DMS79 treated with DMSO at 0.1 percent for 48 hours (cell line): ENCODE measurements around the gene ALDH16A1.
A peak's percentile ranks its signal among the peaks of the same experiment; 100 is the strongest.

Source experiments
- DNase-seq: peaks from one replicate; lab custom pipeline; 2025; lab: John Stamatoyannopoulos, UW

ALDH16A1 gene

DNA sequence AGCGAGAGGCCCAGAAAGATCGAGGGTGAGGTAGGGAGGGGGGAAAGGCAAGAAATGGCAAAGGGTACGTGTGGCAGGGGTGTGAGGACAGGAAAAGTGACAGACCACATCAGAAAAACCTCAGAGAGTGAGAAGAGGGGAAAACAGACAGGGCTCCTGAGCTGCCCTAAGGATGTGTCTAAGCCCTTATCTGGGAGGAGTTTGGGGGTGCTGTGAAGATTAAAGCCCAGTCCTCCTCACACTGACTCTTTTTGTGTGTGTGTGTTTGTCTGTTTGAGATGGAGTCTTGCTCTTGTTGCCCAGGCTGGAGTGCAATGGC lies 29.1 kb upstream of the ALDH16A1 start:
- DNase-seq: no peak

DNA sequence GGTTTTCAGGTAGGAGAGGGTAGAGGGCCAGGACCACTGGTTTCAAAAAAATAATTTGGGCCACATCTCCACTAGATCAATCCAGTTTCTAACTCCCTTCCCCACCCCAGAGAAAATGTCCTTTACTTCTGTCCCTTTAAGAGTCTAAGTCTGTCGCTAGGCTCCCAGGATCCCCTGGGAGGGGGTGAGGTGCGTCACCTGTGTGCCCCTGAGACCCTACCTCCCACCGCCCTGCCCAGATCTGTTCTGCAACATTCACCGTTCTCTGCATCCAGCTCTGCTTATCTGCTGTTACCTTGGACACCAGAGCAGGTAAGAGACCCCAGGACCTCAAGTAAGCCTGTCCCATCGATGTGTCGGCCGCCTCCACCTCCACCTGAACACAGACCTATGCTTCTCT lies 27.8 kb upstream of the ALDH16A1 start, which contains the start of gene GFY:
Gene GFY, plus strand, starts transcription at position 211 of the 400 bp plus-strand sequence. CDS start 1,043 bp downstream, outside the sequence.
- peak; percentile 18 for DNase-seq

DNA sequence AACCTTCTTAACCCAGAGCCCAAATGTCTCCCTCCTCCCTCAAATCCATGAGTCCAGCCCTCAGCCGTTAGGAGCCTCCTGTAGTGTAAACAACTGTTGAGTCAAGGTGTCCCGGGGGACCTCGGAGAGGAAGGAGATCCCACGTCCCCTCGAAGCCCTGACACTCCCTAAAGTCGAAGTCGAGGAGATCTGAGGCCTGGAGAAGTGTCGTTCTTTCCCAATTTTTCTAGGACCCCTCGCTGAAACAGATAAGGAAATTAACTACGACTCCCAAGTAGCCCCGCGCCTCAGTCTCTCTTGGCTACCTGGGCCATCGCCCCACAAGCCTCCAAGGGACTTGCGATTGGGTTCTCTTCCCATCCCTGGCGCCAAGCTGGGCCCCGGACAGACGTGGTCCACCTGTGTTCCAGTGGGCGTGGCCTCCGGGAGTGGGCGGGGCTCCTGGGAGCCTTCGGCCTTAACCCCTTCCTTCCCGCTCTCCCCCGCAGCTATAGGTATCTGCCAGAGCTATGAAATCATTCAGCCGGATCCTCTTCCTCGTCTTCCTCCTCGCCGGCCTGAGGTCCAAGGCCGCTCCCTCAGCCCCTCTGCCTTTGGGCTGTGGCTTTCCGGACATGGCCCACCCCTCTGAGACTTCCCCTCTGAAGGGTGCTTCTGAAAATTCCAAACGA lies 27.0 kb upstream of the ALDH16A1 start:
- peak; percentile 75 for DNase-seq

DNA sequence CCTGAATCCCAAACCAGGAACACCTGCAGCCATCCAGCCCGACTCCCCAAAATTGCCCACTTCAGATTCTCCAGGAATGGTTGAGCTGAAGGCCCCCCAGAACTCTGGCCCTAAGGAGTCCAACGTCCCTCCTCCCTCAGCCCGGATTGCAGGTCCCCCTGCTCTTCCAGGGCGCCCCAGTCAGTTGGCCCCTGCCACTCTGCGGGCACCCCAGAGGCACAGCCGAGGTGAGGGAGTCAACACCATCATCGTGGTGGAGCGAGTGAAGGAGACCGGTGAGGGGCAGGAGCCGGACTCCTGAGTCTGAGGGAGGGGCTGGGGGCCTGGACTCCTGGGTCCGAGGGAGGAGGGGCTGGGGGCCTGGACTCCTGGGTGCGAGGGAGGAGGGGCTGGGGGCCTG lies 25.7 kb upstream of the ALDH16A1 start:
- DNase-seq: no peak

DNA sequence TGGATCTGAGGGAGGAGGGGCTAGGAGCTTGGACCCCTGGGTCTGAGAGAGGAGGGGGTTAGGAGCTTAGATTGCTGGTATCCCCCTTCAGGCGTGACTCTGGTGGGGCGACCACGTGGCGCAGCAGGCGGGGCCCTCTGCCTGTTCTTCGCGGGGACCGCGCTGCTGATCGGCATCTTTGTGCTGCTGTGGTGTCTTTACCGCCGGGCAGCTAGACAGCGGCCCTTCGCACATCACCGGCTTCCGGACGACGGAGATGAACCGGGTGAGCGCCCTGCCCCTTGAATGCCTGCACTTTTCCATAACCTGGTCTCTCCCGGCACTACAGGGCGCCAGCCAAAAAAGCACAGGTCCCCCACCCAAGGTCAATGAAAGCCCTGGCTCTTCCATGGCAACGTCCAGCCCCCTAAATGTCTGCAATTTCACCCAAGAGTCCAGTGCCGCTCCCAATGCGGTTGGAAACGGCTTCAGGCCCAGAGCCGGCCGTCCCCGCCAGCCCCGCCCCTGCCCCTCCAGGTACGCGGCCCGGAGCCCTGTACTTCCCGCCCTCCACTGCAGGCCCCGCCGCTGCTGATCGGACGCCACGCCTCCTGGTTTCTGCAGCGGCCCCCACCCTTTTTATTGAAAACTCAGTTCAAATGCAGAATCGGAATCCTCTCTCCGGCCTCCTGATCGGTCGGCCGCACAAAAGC lies 25.0 kb upstream of the ALDH16A1 start:
- peak; percentile 34 for DNase-seq

DNA sequence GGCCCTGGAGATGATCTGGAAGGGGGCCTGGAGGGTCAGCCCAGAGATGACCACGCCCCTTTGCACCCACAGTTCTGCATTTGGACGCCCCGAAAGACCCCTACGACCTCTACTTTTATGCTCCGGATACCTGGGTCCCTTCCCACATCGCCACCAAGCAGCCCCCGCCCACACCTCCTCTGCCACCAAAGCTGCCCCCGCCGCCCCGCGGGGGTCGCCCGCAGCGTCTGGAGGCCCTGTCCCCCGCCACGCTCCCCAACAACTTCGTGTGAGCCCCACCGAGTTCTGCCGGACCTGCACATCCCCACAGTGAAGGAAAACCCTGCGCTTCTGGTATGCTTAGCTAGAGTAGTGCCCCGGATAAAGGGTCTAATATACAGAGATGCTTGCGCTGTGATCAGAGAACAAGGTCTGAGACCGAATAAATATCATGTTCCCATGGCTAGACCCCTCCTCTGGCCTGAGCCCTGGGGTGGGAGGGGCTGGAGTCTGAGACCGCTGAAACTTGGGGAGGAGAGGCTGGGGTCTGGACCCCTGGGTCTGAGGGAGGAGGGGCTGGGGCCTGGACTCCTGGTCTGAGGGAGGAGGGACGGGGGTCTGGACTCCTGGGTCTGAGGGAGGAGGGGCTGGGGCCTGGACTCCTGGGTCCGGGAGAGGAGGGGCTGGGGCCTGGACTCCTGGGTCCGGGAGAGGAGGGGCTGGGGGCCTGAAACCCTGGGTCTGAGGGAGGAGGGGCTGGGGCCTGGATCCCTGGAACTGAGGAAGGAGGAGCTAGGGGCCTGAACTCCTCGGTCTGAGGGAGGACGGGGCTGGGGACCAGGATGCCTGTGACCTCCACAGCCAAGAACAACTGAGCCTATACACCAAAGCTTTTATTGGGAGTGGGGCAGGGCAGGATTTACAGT lies 24.2 kb upstream of the ALDH16A1 start:
- no peak for DNase-seq

DNA sequence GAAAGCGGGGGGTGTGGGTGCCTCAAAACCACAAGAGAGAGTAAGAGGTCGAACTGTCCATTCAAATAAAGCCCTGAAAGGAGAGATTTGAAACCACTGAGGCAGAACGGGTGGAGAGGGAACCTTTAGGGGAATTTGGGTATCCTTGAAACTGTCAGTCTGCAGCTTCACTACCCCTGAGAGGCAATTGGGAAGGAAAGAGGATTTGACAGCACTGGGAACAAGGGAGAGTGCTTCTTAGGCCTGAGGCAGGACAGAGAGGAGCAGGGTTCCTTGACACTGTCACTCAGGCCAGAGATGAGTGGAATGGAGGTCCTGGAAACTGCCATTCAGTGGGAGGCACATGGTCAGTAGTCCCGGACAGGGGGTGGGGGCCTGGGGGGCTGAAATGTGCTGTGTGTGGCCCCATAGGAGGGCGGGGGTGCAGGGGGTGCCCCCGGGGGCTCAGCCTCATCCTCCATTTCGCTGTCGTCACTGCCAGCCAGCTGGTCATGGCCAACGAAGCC lies 22.8 kb upstream of the ALDH16A1 start:
- no peak for DNase-seq

DNA sequence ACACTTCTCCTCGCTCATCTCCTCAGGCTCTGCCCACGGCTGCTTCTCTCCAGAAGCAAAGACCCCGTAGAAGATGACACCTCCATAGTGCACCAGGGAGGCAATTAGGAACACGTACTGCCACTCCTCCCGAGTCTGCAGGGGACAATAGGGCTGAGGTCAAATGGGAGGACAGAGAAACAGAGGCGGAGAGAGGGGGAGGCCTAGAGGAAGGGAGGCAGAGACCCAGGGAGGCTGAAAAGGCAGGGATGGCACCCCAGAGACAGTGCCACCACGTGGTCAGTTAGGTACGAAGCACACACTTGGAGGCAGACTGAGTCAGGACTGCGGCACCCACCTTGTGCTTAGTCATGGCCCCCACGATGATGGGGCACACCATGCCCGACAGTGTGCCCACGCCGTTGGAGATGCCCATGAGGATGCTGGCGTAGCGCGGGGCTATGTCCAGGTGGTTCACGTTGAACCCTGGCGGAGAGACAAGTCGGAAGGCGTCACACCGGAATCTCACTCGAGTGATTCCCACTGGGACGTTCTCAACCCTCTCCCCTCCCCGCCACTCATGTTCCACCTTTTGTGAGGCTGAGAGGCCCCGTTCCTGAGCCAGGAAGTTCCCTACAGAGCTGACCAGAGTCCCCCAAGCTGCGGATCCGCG lies 22.2 kb upstream of the ALDH16A1 start:
- no peak for DNase-seq

DNA sequence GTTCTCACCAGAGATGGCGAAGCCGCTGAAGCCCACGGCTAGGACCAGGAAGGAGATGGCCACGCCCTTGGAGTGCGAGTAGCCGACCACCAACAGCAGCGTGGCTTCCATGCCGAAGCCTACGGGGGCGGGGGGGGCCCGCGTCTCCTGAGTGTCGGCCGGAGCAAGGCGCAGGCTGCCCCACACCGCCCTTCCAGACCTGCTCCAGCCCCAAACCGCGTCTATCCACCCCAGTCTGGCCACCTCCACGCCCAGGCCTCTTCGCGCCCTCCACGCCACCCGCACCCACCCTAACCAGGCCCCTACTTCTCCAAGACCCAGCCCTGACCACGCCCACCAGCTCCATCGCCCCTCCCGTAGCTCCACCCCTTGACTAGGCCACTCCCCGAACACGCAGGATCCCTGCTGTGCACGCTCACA lies 21.7 kb upstream of the ALDH16A1 start:
- DNase-seq: no peak

DNA sequence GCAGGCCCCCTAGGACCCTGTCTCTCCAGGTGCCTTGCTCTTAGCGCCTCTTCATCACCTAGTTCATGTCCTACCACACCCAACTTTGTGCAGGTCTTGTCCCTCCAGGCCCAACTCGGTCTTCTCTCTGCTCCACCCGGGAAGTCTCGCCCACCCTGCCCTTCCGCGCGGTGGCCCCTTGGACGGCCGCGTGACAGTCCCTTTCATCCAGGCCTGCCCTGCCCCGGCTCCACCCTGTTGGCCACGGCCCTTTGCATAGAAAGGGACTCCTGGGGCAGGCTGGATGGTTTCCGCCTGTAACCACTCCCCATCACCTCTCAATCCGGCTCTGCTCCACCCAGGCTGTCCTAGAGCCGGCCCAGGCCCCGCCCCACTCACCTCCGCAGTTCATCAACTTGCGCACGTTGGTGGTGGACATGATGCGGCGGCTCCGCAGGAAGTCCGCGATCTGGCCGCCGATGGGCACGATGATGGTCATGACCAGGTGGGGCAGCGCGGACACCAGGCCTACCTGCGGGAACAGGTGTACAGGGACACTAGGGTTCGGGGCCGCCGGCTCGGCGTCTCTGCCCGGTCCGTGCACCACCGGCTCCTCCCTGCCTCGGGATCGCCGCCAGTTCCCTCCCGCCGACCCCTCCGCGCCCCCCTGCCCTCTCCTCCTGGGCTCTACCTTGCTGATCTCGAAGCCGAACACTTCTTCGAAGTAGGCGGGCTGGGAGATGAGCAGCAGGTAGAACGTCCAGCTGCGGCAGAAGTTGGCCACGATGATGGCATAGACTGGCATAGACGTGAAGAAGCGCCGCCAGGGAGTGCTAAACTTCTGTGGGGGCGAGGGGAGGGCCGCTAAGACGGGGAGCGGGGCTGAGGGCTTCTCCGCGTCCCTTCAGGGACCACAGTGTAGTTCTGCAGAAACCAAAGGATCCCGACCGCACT lies 20.6 kb upstream of the ALDH16A1 start:
- no peak for DNase-seq

DNA sequence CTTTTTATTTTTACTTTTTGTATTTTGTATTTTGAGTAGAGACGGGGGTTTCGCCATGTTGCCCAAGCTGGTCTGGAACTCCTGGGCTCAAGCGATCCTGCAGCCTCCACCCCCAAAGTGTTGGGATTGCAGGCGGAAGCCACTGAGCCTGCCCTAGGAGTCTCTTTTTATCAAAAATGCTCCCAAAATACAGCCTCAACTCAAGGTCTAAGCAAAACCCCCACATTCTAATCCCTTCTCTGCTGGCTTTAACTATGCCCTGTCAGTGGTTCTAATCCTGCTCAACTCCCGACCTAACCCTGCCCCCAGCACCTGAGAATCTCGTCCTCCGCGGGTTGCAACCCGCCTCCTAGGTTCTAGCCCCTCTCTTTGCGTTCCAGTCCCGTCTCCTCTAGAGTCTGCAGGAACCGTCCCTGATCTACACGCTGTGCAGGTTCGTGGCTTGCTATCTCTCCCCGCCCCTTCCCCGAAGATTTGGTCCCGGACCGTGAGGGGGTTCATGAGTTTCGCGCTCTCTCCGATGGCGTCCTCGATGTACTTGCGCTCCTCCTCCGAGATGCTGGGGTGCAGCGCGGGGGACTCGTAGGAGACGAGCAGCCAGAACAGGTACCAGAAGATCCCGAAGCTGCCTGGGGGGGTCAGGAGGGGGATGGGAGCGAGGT lies 19.7 kb upstream of the ALDH16A1 start:
- no peak for DNase-seq

DNA sequence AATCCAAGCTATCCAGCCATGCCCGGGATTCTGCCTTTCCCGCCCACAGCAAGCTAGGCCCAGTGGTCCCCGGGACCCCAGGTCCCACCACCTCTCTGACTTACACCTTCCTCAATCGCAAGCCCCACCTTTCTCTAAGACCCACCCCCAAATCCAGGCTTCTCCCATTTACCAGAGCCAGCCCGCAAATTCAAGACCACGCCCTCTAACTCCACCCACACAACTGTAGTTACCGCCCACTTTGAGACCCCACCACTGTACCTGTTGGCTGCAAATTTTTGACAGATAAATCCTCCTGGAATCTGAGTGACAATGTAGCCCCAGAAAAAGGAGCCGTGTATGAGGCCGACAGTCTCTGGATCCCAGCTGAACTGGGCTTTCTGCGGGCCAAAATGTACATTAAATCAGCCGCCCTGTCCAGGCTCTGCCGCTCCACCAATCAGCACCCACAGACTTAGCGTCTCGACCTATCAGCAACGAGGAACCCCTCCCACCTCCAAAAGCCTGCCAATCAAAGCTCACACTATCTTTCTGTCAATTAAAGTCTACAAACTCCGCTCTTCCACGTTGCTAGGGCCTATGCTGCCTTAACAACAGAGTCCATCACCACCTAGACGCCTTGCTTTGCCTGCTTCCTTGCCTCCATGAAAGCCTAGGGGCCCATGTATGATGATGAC lies 18.0 kb upstream of the ALDH16A1 start:
- no peak for DNase-seq

DNA sequence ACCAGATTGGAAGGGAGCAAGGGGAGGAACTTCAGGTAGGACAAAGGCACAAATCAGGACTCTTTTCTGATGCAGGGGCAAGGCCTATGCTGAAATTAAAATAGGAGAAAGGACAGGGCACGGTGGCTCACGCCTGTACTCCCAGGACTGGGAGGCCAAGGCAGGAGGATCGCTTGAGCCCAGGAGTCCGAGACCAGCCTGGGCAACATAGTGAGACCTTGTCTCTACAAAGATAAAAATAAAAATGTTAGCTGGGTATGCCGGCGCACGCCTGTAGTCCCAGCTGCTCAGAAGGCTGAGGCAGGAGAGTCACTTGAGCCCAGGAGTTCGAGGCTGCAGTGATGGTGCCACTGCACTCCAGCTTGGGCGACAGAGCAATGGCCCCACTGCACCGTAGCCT lies 17.4 kb upstream of the ALDH16A1 start:
- DNase-seq: no peak

DNA sequence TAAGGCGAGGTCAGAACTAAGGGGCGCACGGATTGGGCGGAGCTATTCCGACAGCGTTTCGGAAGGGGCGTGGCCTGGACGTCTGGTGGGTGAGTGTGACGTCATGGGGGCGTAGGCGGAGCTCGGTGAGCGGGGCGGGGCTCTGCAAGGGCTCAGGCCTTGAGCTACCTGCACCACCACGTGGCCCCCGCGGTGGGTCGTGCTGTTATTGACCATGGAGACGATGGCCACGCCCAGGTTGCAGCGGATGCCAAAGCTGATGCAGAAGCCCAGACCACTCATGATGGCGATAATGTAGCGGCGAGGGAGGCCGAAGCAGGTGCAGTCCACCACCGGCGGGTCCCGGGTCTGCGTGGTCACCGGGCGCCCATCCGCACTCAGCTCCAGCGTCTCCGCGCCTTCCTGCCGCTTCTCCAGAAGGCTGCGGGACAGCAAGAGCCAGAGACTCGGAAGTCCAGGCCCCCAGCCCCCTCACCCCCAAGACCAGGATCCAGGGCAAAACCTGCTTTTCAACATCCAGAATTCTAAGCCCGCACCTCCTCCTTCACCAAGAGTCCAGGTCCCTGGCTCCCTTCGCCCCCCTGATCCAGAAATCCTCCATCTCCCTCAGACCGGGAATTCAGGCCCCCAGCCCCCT lies 16.5 kb upstream of the ALDH16A1 start:
- DNase-seq: no peak

DNA sequence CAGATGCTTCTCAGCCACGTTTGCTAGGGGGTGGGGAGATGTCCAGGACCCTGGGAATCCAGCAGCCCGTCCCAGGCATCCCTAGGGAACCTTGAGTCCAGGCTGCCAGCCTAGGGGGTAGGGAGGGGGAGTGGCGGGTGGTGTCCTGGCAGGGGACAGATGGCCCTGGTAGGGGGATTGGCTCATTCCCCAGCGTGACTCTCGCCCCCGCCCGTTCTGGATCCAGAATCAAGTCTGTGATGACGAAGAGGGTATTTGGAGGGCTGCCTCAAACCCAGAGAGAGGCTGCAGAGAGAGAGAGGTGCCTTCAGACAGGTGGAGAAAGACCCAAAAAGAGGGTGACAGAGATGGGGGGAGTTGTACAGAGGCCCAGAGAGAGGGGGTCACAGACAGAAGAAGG lies 15.8 kb upstream of the ALDH16A1 start:
- DNase-seq: no peak

DNA sequence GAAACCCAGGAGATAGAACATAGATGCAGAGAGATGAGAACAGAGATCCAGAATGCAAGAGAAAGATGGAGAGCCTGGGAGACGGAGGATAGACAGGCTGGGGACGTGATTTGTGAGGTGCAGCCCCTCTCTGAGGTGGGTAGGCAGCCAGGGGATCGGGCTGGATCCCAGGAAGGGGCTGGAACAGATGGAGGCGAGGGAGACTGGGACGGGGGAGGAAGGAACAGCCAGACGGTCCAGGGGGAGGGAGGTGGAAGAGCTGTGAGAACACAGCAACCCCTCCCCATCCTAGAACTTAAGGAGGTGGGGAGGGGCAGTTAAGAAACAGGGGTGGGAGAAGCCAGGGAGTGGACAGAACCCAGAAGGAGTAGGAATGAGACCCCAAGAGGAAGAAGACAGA lies 14.8 kb upstream of the ALDH16A1 start:
- no peak for DNase-seq

DNA sequence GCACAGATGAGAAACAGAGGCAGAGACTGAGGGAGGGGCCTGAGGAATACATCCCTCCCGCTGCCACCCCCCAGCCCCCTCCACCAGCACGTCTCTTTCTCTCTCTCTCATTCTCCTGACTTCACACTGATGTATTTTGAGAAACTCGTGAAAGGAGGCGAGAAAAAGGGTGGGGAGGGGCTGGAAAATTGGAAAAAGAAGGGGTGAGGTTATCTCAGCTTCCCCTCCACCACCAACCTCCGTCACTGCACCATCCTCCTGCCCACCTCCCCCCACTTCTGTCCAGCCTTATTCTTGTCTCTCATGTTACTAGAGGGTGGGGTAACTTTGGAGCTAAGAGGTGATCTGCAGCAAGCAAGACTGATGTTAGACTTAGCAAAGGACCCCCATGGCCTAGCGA lies 13.2 kb upstream of the ALDH16A1 start:
- DNase-seq: no peak

DNA sequence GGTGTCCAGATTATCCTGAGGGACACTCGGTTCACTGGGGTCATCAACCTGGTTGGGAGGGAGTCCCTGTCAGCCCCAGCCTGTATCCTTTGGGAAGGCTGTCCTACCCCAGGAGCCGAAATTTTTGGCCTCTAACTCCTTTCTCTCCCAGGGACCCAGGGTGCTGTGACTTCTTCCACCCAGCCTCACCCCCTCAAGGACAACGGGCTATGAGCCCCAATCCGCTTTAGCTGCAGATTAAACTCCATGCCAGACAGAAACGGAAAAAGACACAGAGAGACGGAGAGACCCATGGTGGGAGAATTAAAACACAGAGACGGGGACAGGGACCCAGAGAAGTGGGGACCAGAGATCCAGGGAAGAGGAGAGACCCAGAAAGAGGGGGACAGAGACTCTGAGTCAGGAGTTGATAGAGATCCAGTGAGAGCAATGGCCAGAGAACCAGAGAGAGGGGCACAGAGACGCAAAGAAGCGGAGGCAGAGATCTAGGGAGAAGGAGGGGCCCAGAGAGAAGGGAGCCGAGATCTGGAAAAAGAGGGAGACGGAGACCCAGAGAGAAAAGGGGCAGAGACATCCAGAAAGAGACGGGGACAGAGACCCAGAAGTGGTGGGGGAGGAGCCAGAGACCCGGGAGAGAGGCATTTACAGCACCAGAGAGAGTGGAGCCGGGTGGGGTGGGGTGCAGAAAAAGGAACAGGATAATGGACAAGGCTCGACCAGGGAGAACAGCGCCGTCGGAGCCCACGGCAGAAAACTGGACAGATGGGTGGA lies 12.4 kb upstream of the ALDH16A1 start:
- DNase-seq: no peak
